Gastroesophageal sphincter (tissue), 4 donors: ENCODE results near the gene XPO1. TPM values are rescaled to one million over a fixed set of nuclear protein-coding genes. Genes with fewer than 3 reads are reported as not detected.
"Not testable (repeated sequence)": the region's sequence is repeated elsewhere in the genome, so short reads cannot be mapped to it uniquely, and the experiment has no call there.

Experiments used
- ATAC-seq: fragments of 150-250 bp; one replicate; pipeline ENCODE4 v1.9.1; 2016; ENCODE audit warnings: mild to moderate bottlenecking, moderate library complexity
- H3K27ac ChIP-seq, 4 donors: fragments of 200-600 bp; sonication (generic) in 3 of 4; 1 replicate in 3 of 4; 2 replicates in 1 of 4; pipeline ENCODE4 v1.5.1; 2016 to 2019
- H3K27me3 ChIP-seq: fragments of 200-600 bp; sonication (generic); one replicate; pipeline ENCODE4 v1.5.1; 2019
- H3K36me3 ChIP-seq, 2 donors: fragments of 200-600 bp; sonication (generic); one replicate each; pipeline ENCODE4 v1.5.1; 2019; ENCODE audit warnings: control low read depth in 1 of 2
- H3K4me1 ChIP-seq, 3 donors: fragments of 200-600 bp; sonication (generic); 1 replicate in 2 of 3; 2 replicates in 1 of 3; pipeline ENCODE4 v1.5.1; 2016 to 2019; ENCODE audit warnings: control low read depth in 2 of 3
- H3K4me3 ChIP-seq, 2 donors: fragments of 200-600 bp; sonication (generic); one replicate each; pipeline ENCODE4 v1.5.1; 2019; ENCODE audit warnings: mild to moderate bottlenecking in 1 of 2, moderate library complexity in 1 of 2
- H3K9me3 ChIP-seq, 3 donors: fragments of 200-600 bp; sonication (generic); one replicate each; pipeline ENCODE4 v1.5.1; 2017 to 2019; ENCODE audit warnings: control low read depth in 2 of 3
- CTCF ChIP-seq, 4 experiments: fragments of 200-600 bp in 2 of 4; fragments of 450-650 bp in 2 of 4; sonication (generic) in 1 of 4; IDR thresholded peaks; one replicate each; pipeline ENCODE4 v1.5.1; 2017 to 2019; ENCODE audit warnings: antibody characterized with exemption in 4 of 4, mild to moderate bottlenecking in 2 of 4, moderate library complexity in 2 of 4
- EP300 ChIP-seq: sonication (generic); formaldehyde crosslinking; IDR thresholded peaks from one replicate; pipeline ENCODE4 v1.6.1; 2017; ENCODE audit warnings: antibody characterized with exemption, mild to moderate bottlenecking
- POLR2A ChIP-seq, 2 donors: fragments of 450-650 bp; IDR thresholded peaks; one replicate each; pipeline ENCODE4 v1.6.1; 2017; ENCODE audit warnings: antibody characterized with exemption in 2 of 2, mild to moderate bottlenecking in 2 of 2, moderate library complexity in 1 of 2
- POLR2AphosphoS5 ChIP-seq: sonication (generic); formaldehyde crosslinking; IDR thresholded peaks from one replicate; pipeline ENCODE4 v1.6.1; 2017; ENCODE audit warnings: antibody characterized with exemption
- WGBS, 2 donors: methylation state at CpG; one replicate each; pipeline ENCODE4 v1.1.5; 2018; ENCODE audit warnings: low coverage in 1 of 2; 5-methylcytosine and 5-hydroxymethylcytosine counted together
- total RNA-seq, 4 donors: library from RNA; depleted of rRNA; stranded (reverse); fragments of >200 nt; gene quantifications; one replicate each; pipeline ENCODE4 v1.1.0, GENCODE V29; 2016

XPO1 gene
- total RNA-seq, 4 donors from 2014 or later, result 66.5 to 102 (median 72.1) TPM

GRCh38 chr2:61493523-61493942 lies 44.6 kb downstream of the XPO1 start:
- H3K27me3 ChIP-seq, result no peaks in the 10 kb centered on the region
- WGBS, 2 donors, result 66 to 79% methylated on average over 2 of the region's 2 CpGs
- H3K27ac ChIP-seq, result no peak overlapping the region
- no peak overlapping the region for H3K4me3 ChIP-seq
- ATAC-seq, result no peak
- TF ChIP-seq CTCF (IDR thresholded peaks at IDR 0.05) (no peak), POLR2A (IDR thresholded peaks at IDR 0.05) (no peak), POLR2AphosphoS5 (no peak), EP300 (no peak)
- peaks cover 0 to 6% (median 0%) of the 10 kb centered on the region in 3 donors for H3K4me1 ChIP-seq
- H3K36me3 ChIP-seq, result peaks cover 2 to 100% of the 10 kb centered on the region in 2 donors
- H3K9me3 ChIP-seq, result no peaks in the 10 kb centered on the region

- 87 to 100% methylated on average over 2 of the region's 2 CpGs for WGBS, 2 donors
- no peak overlapping the region for H3K4me3 ChIP-seq
- no peak for ATAC-seq
- peaks cover 0 to 14% (median 0%) of the 10 kb centered on the region in 3 donors for H3K4me1 ChIP-seq
- H3K36me3 ChIP-seq, result peaks cover 2 to 100% of the 10 kb centered on the region in 2 donors
- TF ChIP-seq EP300, result no peak
- TF ChIP-seq CTCF (IDR thresholded peaks at IDR 0.05), result no peak
- no peak for TF ChIP-seq POLR2AphosphoS5
- no peak for TF ChIP-seq POLR2A (IDR thresholded peaks at IDR 0.05)
- no peak overlapping the region for H3K27ac ChIP-seq
- H3K27me3 ChIP-seq, result no peaks in the 10 kb centered on the region
- H3K9me3 ChIP-seq, result no peaks in the 10 kb centered on the region
These were observed 45.7 kb downstream of the XPO1 start for GRCh38 chr2:61492476-61492875.

GRCh38 chr2:61485281-61485680 lies 52.9 kb downstream of the XPO1 start:
- no peaks in the 10 kb centered on the region for H3K27me3 ChIP-seq
- no peaks in the 10 kb centered on the region for H3K9me3 ChIP-seq
- no peak for ATAC-seq
- no peak for TF ChIP-seq CTCF (IDR thresholded peaks at IDR 0.05)
- TF ChIP-seq EP300, result no peak
- no peak for TF ChIP-seq POLR2AphosphoS5
- TF ChIP-seq POLR2A (IDR thresholded peaks at IDR 0.05), result no peak
- peaks cover 0 to 14% (median 0%) of the 10 kb centered on the region in 3 donors for H3K4me1 ChIP-seq
- H3K4me3 ChIP-seq, result no peak overlapping the region
- H3K27ac ChIP-seq, result no peak overlapping the region
- WGBS, 2 donors, result 91 to 100% methylated on average over 4 to 5 of the region's 5 CpGs
- peaks cover 0 to 98% of the 10 kb centered on the region in 2 donors for H3K36me3 ChIP-seq

GRCh38 chr2:61478086-61478485 lies 60.1 kb downstream of the XPO1 start:
- no peak overlapping the region for H3K4me3 ChIP-seq
- TF ChIP-seq POLR2AphosphoS5, result no peak
- no peak for TF ChIP-seq CTCF (IDR thresholded peaks at IDR 0.05)
- TF ChIP-seq POLR2A (IDR thresholded peaks at IDR 0.05), result no peak
- TF ChIP-seq EP300, result no peak
- H3K4me1 ChIP-seq, result no peaks in the 10 kb centered on the region
- no peaks in the 10 kb centered on the region for H3K9me3 ChIP-seq
- no peak overlapping the region for H3K27ac ChIP-seq
- 81% methylated on average over 5 to 6 of the region's 6 CpGs for WGBS, 2 donors
- no peak for ATAC-seq
- H3K36me3 ChIP-seq, result peaks cover 0 to 70% of the 10 kb centered on the region in 2 donors
- H3K27me3 ChIP-seq, result no peaks in the 10 kb centered on the region

GRCh38 chr2:61476929-61477589 lies 61.1 kb downstream of the XPO1 start:
- H3K9me3 ChIP-seq, H3K27ac ChIP-seq, ATAC-seq, H3K27me3 ChIP-seq, H3K4me1 ChIP-seq, H3K4me3 ChIP-seq: not testable (repeated sequence)
- H3K36me3 ChIP-seq, result peaks cover 0 to 60% of the 10 kb centered on the region in 2 donors
- 91 to 92% methylated on average over 1 to 10 of the region's 12 CpGs for WGBS, 2 donors
